Subcutaneous adipose tissue (tissue), 4 donors: ENCODE data around the gene TMEM192. TPM values are rescaled to one million over a fixed set of nuclear protein-coding genes. Genes with fewer than 3 reads are reported as not detected.

Experiments
- total RNA-seq, 4 donors: library from RNA; depleted of rRNA; stranded (reverse); fragments of >200 nt; gene quantifications; one replicate each; pipeline ENCODE4 v1.1.0, GENCODE V29; 2016
- TF ChIP-seq, protein P1 (sequence below): fragments of 450-650 bp; IDR thresholded peaks from one replicate; pipeline ENCODE4 v1.5.1; 2016; ENCODE audit warnings: low read depth, mild to moderate bottlenecking, control low read depth, antibody characterized with exemption, moderate library complexity

Gene TMEM192
- 10 to 100 TPM; 22.2 to 30.8 (median 25.9) TPM for total RNA-seq

- TF ChIP-seq, protein P1, sequence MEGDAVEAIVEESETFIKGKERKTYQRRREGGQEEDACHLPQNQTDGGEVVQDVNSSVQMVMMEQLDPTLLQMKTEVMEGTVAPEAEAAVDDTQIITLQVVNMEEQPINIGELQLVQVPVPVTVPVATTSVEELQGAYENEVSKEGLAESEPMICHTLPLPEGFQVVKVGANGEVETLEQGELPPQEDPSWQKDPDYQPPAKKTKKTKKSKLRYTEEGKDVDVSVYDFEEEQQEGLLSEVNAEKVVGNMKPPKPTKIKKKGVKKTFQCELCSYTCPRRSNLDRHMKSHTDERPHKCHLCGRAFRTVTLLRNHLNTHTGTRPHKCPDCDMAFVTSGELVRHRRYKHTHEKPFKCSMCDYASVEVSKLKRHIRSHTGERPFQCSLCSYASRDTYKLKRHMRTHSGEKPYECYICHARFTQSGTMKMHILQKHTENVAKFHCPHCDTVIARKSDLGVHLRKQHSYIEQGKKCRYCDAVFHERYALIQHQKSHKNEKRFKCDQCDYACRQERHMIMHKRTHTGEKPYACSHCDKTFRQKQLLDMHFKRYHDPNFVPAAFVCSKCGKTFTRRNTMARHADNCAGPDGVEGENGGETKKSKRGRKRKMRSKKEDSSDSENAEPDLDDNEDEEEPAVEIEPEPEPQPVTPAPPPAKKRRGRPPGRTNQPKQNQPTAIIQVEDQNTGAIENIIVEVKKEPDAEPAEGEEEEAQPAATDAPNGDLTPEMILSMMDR: no peak
Observed at GRCh38 chr4:165112368-165113121, at the start of gene TMEM192. TSS of gene TMEM192 (minus strand) at chr4:165112860. CDS start at chr4:165112773, 87 bp downstream.

- TF ChIP-seq, protein P1: no peak
Observed at GRCh38 chr4:165158762-165159161, 46.1 kb upstream of the TMEM192 start.

DNA sequence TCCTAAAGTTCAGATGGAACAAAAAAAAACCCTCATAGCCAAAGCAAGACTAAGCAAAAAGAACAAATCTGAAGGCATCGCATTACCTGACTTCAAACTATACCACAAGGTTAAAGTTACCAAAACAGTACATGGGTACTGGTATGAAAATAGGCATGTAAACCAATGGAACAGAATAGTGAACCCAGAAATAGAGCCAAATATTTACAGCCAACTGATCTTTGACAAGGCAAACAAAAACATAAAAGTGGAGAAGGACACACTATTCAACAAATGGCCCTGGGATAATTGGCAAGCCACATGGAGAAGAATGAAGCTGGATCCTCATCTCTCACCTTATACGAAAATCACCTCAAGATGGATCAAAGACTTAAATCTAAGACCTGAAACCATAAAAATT lies 44.2 kb upstream of the TMEM192 start:
- TF ChIP-seq, protein P1: no peak

- TF ChIP-seq, protein P1: no peak
Observed at GRCh38 chr4:165154482-165154881, 41.8 kb upstream of the TMEM192 start.

DNA sequence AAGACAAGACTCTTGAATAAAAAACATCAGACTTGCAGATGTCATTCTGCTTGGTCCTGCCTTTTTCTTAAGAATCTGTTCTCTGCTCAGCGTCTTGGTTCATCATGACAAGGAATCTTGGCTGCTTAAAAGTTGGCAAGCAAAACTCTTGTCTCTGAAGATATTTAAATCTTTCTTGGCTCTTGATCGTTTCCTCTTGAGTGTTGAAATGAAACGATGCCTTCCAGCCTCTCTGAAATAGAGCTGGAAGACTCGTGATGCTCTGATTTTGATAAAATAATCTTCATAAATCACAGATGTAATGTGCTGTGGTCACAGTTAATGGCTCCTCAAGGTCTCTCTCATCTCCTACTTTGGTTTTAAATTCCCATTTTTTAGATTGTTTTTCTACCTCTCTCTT lies 39.9 kb upstream of the TMEM192 start:
- TF ChIP-seq, protein P1: no peak

DNA sequence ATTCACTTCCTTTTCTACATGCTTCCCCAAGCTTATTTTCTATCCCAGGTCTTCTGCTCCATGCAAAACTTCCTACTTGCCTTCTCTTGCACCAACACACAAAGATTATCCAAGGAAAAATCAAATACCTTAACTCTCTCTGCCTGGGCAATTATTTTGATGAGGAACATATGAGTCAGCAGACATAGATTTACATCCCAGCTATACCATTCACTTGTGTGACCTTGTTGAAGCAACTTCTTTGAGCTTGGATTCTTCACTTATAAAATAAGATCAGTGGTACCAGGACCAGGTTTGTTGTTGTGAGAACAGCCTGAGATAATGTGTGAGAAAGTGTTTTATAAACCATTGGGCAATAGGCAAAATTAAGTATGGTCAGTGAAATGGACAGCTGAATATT lies 39.1 kb upstream of the TMEM192 start:
- TF ChIP-seq, protein P1: no peak

DNA sequence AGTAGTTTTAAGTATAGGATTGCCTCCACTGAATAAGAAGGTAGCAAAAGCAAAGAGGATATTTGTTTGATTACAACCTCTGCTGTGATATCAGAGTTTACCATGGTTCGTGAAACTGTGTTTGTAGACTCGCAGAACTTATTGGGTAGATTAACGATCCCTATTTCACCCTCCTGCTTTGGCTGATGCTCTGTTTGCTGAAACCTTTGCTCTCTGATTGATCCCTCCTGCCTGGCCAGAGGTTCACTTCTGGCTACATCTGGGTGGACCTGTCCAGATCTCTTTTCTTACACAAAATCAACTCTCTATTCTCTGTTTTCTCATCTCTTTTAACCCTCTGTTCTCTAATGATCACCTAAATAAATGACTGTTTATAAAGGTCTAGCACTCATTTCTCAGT lies 37.9 kb upstream of the TMEM192 start:
- TF ChIP-seq, protein P1: no peak
